Tibial nerve (tissue), 4 donors: Measurements from ENCODE around the gene CALCOCO1. TPM values are rescaled to one million over a fixed set of nuclear protein-coding genes. Genes with fewer than 3 reads are reported as not detected.

Experiments used
- DNase-seq, 2 donors: peaks; one replicate each; pipeline ENCODE4 v3.0.0-alpha.2; 2019; ENCODE audit warnings: low spot score in 2 of 2
- H3K27ac ChIP-seq, 4 donors: fragments of 200-600 bp; sonication (generic) in 3 of 4; one replicate each; pipeline ENCODE4 v1.5.1; 2017 to 2019; ENCODE audit warnings: mild to moderate bottlenecking in 1 of 4
- H3K27me3 ChIP-seq, 2 donors: fragments of 200-600 bp; sonication (generic) in 1 of 2; one replicate each; pipeline versions ENCODE4 v1.5.1 to v1.6.0; 2017 to 2019
- H3K36me3 ChIP-seq, 3 donors: fragments of 200-600 bp; sonication (generic); one replicate each; pipeline ENCODE4 v1.5.1; 2018 to 2019
- H3K4me1 ChIP-seq, 4 donors: fragments of 200-600 bp; sonication (generic) in 3 of 4; one replicate each; pipeline ENCODE4 v1.5.1; 2017 to 2019
- H3K4me3 ChIP-seq, 4 donors: fragments of 200-600 bp; sonication (generic) in 3 of 4; one replicate each; pipeline ENCODE4 v1.5.1; 2017 to 2019; ENCODE audit warnings: mild to moderate bottlenecking in 1 of 4, moderate library complexity in 1 of 4
- H3K9me3 ChIP-seq, 4 donors: fragments of 200-600 bp; sonication (generic) in 3 of 4; one replicate each; pipeline ENCODE4 v1.5.1; 2017 to 2019
- EP300 ChIP-seq, 2 donors: sonication (generic); formaldehyde crosslinking; IDR thresholded peaks; one replicate each; pipeline ENCODE4 v1.6.1; 2017; ENCODE audit warnings: antibody characterized with exemption in 2 of 2, mild to moderate bottlenecking in 1 of 2
- POLR2A ChIP-seq, 2 donors: fragments of 450-650 bp; IDR thresholded peaks; one replicate each; pipeline ENCODE4 v1.6.1; 2017; ENCODE audit warnings: antibody characterized with exemption in 2 of 2, mild to moderate bottlenecking in 2 of 2, moderate library complexity in 2 of 2
- WGBS, 2 donors: methylation state at CpG; one replicate each; pipeline ENCODE4 v1.1.5; 2018; 5-methylcytosine and 5-hydroxymethylcytosine counted together
- total RNA-seq, 4 donors: library from RNA; depleted of rRNA; stranded (reverse); fragments of >200 nt; gene quantifications; one replicate each; pipeline ENCODE4 v1.1.0, GENCODE V29; 2016
- TF ChIP-seq, protein P1 (sequence below), 5 experiments: fragments of 200-600 bp in 3 of 5; fragments of 450-650 bp in 2 of 5; sonication (generic) in 3 of 5; IDR thresholded peaks; one replicate each; pipeline ENCODE4 v1.5.1; 2016 to 2019; ENCODE audit warnings: antibody characterized with exemption in 5 of 5, mild to moderate bottlenecking in 3 of 5, moderate library complexity in 2 of 5

Gene CALCOCO1
- total RNA-seq, 4 donors from 2014 or later: 226 to 383 (median 285) TPM

DNA sequence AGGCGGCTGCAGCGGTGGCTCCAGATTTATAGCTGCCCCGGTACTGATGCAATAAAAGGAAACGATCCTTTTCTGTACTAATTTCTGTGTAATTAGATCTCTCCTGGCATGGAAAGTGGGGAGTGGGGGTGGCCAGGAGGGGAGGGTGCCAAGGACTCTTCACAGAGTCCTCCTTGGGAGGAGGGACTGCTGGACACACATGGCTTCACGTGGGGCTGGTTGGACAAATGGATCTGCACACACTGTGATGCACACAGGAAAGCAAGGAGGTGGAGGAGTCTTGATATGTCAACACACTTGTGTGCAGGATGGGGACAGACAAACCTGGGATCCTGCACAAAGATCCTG, 27.6 kb downstream of the CALCOCO1 start:
- WGBS, 2 donors: 16 to 26% methylated on average over 5 of the region's 5 CpGs
- H3K27me3 ChIP-seq: peaks cover 2 to 95% of the 10 kb centered on the region in 2 donors
- peaks cover 0 to 29% (median 20%) of the 10 kb centered on the region in 4 donors for H3K4me1 ChIP-seq
- no peaks in the 10 kb centered on the region for H3K9me3 ChIP-seq
- H3K36me3 ChIP-seq: no peaks in the 10 kb centered on the region
- no peak for TF ChIP-seq POLR2A (IDR thresholded peaks at IDR 0.05)
- TF ChIP-seq EP300 (IDR thresholded peaks at IDR 0.05): no peak
- TF ChIP-seq, protein P1, sequence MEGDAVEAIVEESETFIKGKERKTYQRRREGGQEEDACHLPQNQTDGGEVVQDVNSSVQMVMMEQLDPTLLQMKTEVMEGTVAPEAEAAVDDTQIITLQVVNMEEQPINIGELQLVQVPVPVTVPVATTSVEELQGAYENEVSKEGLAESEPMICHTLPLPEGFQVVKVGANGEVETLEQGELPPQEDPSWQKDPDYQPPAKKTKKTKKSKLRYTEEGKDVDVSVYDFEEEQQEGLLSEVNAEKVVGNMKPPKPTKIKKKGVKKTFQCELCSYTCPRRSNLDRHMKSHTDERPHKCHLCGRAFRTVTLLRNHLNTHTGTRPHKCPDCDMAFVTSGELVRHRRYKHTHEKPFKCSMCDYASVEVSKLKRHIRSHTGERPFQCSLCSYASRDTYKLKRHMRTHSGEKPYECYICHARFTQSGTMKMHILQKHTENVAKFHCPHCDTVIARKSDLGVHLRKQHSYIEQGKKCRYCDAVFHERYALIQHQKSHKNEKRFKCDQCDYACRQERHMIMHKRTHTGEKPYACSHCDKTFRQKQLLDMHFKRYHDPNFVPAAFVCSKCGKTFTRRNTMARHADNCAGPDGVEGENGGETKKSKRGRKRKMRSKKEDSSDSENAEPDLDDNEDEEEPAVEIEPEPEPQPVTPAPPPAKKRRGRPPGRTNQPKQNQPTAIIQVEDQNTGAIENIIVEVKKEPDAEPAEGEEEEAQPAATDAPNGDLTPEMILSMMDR (IDR thresholded peaks at IDR 0.05): no peak
- no peak overlapping the region for H3K4me3 ChIP-seq
- DNase-seq: no peak
- H3K27ac ChIP-seq: no peak overlapping the region

DNA sequence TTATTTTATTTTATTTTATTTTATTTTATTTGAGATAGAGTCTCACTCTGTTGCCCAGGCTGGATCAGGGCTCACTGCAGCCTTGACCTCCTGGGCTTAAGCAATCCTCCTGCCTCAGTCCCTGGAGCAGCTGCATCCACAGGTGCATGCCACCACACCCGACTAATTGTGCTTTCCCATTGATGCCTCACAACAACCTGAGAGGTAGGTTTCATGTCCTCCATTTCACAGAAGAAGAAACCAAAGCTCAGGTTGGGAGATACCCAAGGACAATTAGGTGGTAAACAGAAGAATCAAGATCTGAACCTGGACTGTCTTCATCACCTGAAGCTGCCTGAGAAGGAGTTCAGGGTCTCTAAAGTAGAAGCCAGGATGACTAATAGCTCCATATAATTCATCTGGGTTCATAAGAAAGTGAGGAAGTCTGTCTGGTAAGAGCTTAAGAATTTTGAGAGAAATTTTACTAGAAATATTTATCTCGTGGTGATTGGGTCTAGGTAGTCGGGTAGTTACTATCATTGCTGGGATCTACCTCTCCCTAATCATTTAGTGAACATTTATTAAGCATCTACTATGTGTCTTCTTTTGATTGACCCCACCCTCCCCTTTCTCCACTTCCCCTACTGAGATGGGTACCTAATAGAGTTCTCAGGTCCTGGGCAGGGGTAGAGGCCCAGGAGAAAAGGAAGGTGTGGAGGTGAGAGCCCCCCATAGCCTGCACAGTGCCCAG, 28.1 kb downstream of the CALCOCO1 start:
- no peak overlapping the region for H3K27ac ChIP-seq
- peaks cover 2 to 95% of the 10 kb centered on the region in 2 donors for H3K27me3 ChIP-seq
- H3K4me3 ChIP-seq: no peak overlapping the region
- H3K4me1 ChIP-seq: peaks cover 0 to 30% (median 21%) of the 10 kb centered on the region in 4 donors
- DNase-seq: no peak
- WGBS, 2 donors: 66 to 73% methylated on average over 3 of the region's 3 CpGs
- H3K9me3 ChIP-seq: no peaks in the 10 kb centered on the region
- TF ChIP-seq EP300 (IDR thresholded peaks at IDR 0.05): no peak
- TF ChIP-seq, protein P1 (IDR thresholded peaks at IDR 0.05): no peak
- TF ChIP-seq POLR2A (IDR thresholded peaks at IDR 0.05): no peak
- no peaks in the 10 kb centered on the region for H3K36me3 ChIP-seq

DNA sequence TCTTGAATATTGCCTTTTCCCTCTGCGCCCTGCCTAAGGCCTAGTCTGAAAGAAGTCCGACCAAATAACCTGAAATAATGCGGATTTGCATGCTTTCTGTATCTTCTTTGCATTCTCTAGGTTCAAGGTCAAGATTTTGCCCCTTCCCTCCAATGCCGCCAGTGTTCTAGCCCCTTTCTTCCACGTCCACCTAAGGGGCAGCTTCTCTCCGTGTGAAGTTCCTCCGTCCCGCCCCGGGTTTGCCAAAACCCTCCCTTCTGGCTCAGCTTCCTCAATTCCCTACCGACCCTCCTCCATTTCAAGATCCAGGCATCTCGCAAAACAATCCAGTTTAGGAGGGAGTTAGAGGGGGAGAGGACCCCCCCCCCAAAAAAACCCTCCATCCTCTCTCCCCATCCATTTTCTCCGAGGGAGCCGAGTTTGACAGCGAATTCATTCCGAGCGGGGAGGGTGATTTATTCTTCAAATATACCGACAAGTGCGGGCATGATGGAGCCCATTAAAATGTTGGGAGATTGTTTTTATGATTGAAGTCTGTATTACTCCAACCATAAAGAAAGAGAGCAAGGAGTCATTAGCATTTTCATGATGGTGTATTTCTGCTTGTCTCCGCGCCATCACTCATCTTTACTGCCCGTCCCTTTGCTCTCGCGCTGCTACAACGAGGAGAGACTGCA, 30.5 kb downstream of the CALCOCO1 start:
- H3K36me3 ChIP-seq: no peaks in the 10 kb centered on the region
- 37 to 41% methylated on average over 24 of the region's 24 CpGs for WGBS, 2 donors
- H3K27ac ChIP-seq: no peak overlapping the region
- H3K9me3 ChIP-seq: no peaks in the 10 kb centered on the region
- H3K4me1 ChIP-seq: peaks cover 0 to 28% (median 21%) of the 10 kb centered on the region in 4 donors
- TF ChIP-seq, protein P1 (IDR thresholded peaks at IDR 0.05): no peak
- no peak for TF ChIP-seq EP300 (IDR thresholded peaks at IDR 0.05)
- TF ChIP-seq POLR2A (IDR thresholded peaks at IDR 0.05): no peak
- no peak for DNase-seq
- peak overlapping the region in 2 of 4 donors; percentile 13 to 22 for H3K4me3 ChIP-seq
- H3K27me3 ChIP-seq: peaks cover 2 to 94% of the 10 kb centered on the region in 2 donors

DNA sequence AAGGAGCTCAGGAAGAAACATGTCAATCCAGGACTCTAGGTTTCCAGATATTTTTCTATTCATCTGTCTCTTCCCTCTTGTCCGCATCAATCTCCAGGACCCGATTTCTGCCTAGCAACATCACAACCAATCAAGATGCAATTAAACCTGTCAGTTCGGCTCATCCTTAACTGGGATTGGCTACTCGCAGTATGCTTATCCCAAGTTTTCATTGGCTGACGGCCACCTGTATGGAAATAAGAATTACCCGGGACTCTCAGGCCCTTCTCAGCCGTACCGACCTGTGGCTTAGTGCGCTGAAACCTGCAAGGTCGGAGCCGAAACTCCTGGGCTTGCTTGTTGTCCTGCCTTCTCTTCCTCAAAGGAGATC, 31.0 kb downstream of the CALCOCO1 start:
- Histone ChIP-seq H3K9me3 (no peaks in the 10 kb centered on the region), H3K4me3 (peak overlapping the region in 2 of 4 donors; percentile 13 to 22), H3K36me3 (no peaks in the 10 kb centered on the region), H3K27me3 (peaks cover 2 to 96% of the 10 kb centered on the region in 2 donors), H3K27ac (no peak overlapping the region), H3K4me1 (peaks cover 0 to 28% (median 20%) of the 10 kb centered on the region in 4 donors)
- no peak for TF ChIP-seq EP300 (IDR thresholded peaks at IDR 0.05)
- TF ChIP-seq, protein P1 (IDR thresholded peaks at IDR 0.05): no peak
- TF ChIP-seq POLR2A (IDR thresholded peaks at IDR 0.05): no peak
- DNase-seq: peak in 1 of 2 donors; percentile 54
- WGBS, 2 donors: 6% methylated on average over 11 of the region's 11 CpGs
